Lung (tissue), 12 donors: Measurements from ENCODE around the gene SART3. TPM values are rescaled to one million over a fixed set of nuclear protein-coding genes. Genes with fewer than 3 reads are reported as not detected.

ENCODE experiments used
- ATAC-seq: fragments of 200-7000 bp; cut with Tn5 transposase; one replicate; pipeline ENCODE4 v1.9.1; 2020; ENCODE audit warnings: moderate number of reproducible peaks; ENCODE audit not compliant: insufficient read depth, low FRiP score
- DNase-seq, 3 donors: peaks; one replicate each; pipeline ENCODE4 v3.0.0-alpha.2; 2013 to 2017
- H3K27ac ChIP-seq, 2 donors: one replicate each; pipeline ENCODE4 v1.5.1; 2013; ENCODE audit warnings: mild to moderate bottlenecking in 2 of 2, moderate library complexity in 2 of 2, control low read depth in 1 of 2, inconsistent platforms in 1 of 2, low read depth in 1 of 2, low read length in 1 of 2
- H3K27me3 ChIP-seq, 3 donors: one replicate each; pipeline ENCODE4 v1.5.1; 2013; ENCODE audit warnings: low read length in 2 of 3; ENCODE audit not compliant: control insufficient read depth in 3 of 3, insufficient read depth in 3 of 3
- H3K36me3 ChIP-seq, 4 donors: one replicate each; pipeline ENCODE4 v1.5.1; 2013; ENCODE audit warnings: low read length in 4 of 4, mild to moderate bottlenecking in 1 of 4, moderate library complexity in 1 of 4; ENCODE audit not compliant: control insufficient read depth in 4 of 4, insufficient read depth in 4 of 4
- H3K4me1 ChIP-seq, 5 donors: one replicate each; pipeline ENCODE4 v1.5.1; 2013; ENCODE audit warnings: low read length in 5 of 5, mild to moderate bottlenecking in 2 of 5, moderate library complexity in 1 of 5; ENCODE audit not compliant: control insufficient read depth in 5 of 5, insufficient read depth in 5 of 5
- H3K4me3 ChIP-seq: one replicate; pipeline ENCODE4 v1.5.1; 2013; ENCODE audit warnings: mild to moderate bottlenecking, control low read depth, moderate library complexity
- H3K9ac ChIP-seq, 2 donors: one replicate each; pipeline ENCODE4 v1.5.1; 2013; ENCODE audit warnings: low read length in 2 of 2, control low read depth in 1 of 2; ENCODE audit not compliant: insufficient read depth in 1 of 2
- H3K9me3 ChIP-seq, 4 donors: one replicate each; pipeline ENCODE4 v1.5.1; 2013; ENCODE audit warnings: low read length in 3 of 4, mild to moderate bottlenecking in 1 of 4, moderate library complexity in 1 of 4; ENCODE audit not compliant: control insufficient read depth in 4 of 4, insufficient read depth in 3 of 4
- CTCF ChIP-seq: IDR thresholded peaks from 2 replicates; pipeline ENCODE4 v1.5.1; 2012; ENCODE audit warnings: mild to moderate bottlenecking; ENCODE audit errors: control extremely low read depth, extremely low read depth
- WGBS, 2 donors: extraction: QIAGEN DNeasy Blood & Tissue Kit; methylation state at CpG; one replicate each; pipeline ENCODE4 v1.1.7; 2013; 5-methylcytosine and 5-hydroxymethylcytosine counted together
- polyA plus RNA-seq, 2 donors: library from polyadenylated mRNA; stranded (reverse); fragments of 200-250 nt; gene quantifications; one replicate each; pipeline ENCODE4 v1.2.1, GENCODE V29; 2013
- total RNA-seq, 2 donors: library from RNA; depleted of rRNA in 1 of 2; stranded (reverse); fragments of >200 nt in 1 of 2; gene quantifications; one replicate each; pipeline ENCODE4 v1.2.1, GENCODE V29; 2014 to 2021
- donor health status: control.
- donor health status: control.
- donor health status: Bipolar disorder and iron deficiency.
- donor health status: healthy.
- donor health status: DM: yes; HTN: yes; CAD: no.

The SART3 gene
- total and polyA plus RNA-seq, 4 donors, result 12.2 to 107 (median 34.9) TPM

- 83 to 86% methylated on average over 10 of the region's 10 CpGs for WGBS, 2 donors
- no peak for DNase-seq
These were observed 22.2 kb upstream of the SART3 start for GRCh38 chr12:108582978-108583770.

GRCh38 chr12:108582509-108582908, 21.5 kb upstream of the SART3 start:
- DNase-seq, result no peak

More at GRCh38 chr12:108582978-108583770, 22.2 kb upstream of the SART3 start:
- H3K36me3 ChIP-seq, result no peaks in the 10 kb centered on the region
- H3K4me3 ChIP-seq, result no peak overlapping the region
- no peak for TF ChIP-seq CTCF
- H3K9me3 ChIP-seq, result no peaks in the 10 kb centered on the region
- peaks cover 0 to 7% (median 0%) of the 10 kb centered on the region in 5 donors for H3K4me1 ChIP-seq
- H3K9ac ChIP-seq, result no peak overlapping the region
- no peak for ATAC-seq
- H3K27me3 ChIP-seq, result no peaks in the 10 kb centered on the region
- H3K27ac ChIP-seq, result no peak overlapping the region

GRCh38 chr12:108581311-108582227, 20.6 kb upstream of the SART3 start:
- Histone ChIP-seq H3K9me3 (no peaks in the 10 kb centered on the region), H3K27me3 (no peaks in the 10 kb centered on the region), H3K36me3 (no peaks in the 10 kb centered on the region), H3K4me3 (no peak overlapping the region), H3K27ac (no peak overlapping the region), H3K9ac (no peak overlapping the region), H3K4me1 (peaks cover 0 to 7% (median under 1%) of the 10 kb centered on the region in 5 donors)
- DNase-seq, result no peak
- no peak for TF ChIP-seq CTCF
- 82 to 89% methylated on average over 33 of the region's 33 CpGs for WGBS, 2 donors
- ATAC-seq, result no peak

More at GRCh38 chr12:108582509-108582908, 21.5 kb upstream of the SART3 start:
- no peaks in the 10 kb centered on the region for H3K27me3 ChIP-seq
- no peak overlapping the region for H3K9ac ChIP-seq
- 87 to 96% methylated on average over 9 of the region's 9 CpGs for WGBS, 2 donors
- H3K4me3 ChIP-seq, result no peak overlapping the region
- H3K9me3 ChIP-seq, result no peaks in the 10 kb centered on the region
- H3K36me3 ChIP-seq, result no peaks in the 10 kb centered on the region
- ATAC-seq, result no peak
- H3K4me1 ChIP-seq, result peaks cover 0 to under 1% (median 0%) of the 10 kb centered on the region in 5 donors
- TF ChIP-seq CTCF, result no peak
- H3K27ac ChIP-seq, result no peak overlapping the region
